ENCODE measurements around the gene GRAMD1B.
A peak's percentile ranks its signal among the peaks of the same experiment; 100 is the strongest.
"Not testable (repeated sequence)": the region's sequence is repeated elsewhere in the genome, so short reads cannot be mapped to it uniquely, and the experiment has no call there.

Gene GRAMD1B

DNA sequence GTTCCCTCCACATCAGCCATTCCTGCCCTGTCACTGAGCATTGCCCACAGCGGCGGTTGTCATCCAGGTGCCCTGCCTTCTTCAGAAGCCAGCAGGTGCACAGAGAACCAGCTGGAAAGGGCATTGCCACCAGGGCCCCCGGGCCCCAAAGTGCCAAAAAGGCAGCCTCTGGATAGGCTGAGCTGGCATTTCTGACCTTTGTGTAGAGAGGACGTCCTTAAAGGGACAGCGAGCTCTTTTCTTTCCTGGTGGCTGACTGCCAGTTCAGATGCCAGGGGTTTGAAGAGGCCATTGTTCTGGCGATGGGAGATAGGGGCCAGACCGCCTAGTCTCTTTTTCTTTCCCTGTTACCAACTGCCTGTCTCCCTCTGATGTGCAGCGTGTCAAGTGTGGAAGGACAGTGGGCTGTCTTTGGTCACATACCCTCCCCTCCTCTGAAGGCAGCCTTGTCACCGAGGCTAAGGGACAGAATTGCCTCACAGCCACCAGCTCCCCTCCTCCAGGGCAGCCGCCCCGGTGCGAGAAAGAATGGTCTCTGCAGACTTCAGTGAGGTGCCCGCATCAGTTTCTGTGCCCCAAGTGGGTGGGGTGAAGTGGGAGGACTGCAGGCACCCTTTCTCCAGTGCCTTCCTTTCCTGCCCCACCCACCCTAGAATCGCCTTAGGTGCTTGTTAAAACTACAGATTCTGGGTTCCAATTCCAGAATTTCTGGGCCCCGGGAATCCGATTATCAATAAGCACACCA, 114.7 kb downstream of the GRAMD1B start:
- no peak for DNase-seq

DNA sequence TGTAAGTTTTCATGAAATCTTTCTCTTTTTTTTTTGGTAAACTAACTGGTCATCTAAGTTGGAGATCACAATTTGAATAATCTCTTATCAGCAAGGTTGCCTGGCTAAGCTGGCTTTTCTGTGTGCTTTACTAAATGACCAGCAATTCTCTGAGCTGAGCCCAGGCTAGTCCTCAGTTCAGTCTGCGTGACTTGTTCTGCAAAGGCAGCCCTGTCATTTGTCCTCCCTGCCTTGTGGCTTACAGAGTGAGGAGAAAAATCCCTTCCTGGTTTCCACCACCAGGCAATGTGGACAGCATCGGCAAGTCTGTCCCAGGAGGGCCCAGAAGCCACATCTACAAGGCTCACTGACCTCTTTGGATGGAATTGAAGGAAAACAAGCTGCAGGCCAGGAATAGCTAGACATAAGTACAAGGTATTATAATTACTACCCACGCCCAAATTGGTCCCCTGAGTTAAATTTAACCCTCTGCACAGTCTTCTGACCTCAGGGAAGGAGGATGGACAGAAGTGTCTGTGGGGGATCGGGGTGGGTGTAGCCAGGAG, 115.7 kb downstream of the GRAMD1B start:
- no peak for DNase-seq

DNA sequence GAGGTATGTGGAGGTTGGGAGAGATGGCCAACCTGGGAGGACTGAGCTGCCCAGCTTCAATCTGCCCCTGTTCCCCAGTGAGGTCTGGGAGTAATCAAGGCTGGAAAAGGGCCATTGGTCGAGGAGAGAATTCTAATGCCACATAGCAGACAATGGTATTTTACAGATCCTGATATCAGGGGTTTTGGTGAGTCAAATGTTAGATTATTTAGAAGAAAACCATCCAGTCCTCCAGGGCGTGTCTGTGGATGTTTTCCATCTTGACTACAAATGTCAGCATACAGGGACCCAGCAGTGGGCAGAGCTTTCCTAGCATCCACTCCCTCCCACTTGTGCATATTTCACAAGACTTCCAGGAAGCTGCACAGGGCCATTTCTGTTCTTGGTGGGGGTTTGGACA, 116.4 kb downstream of the GRAMD1B start:
- DNase-seq = no peak

DNA sequence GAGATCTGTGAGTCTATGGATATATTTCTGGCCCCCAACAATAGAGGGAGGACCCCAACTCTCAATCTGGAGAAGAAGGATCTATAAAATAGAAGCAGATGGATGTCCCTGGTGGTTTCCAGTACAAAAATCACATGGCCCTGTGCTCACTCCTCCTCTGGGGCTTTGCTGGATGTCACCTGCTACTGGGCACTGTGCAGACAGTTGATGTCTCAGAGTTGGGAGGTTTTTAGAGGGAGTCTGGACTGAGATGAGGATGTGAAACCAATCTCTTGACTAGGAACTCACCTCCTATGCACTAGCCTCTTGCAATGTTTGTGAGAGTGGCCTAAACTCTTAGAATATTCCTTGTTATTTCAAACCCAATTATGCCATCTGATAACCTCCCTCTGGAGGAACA, 117.1 kb downstream of the GRAMD1B start:
- DNase-seq = no peak

DNA sequence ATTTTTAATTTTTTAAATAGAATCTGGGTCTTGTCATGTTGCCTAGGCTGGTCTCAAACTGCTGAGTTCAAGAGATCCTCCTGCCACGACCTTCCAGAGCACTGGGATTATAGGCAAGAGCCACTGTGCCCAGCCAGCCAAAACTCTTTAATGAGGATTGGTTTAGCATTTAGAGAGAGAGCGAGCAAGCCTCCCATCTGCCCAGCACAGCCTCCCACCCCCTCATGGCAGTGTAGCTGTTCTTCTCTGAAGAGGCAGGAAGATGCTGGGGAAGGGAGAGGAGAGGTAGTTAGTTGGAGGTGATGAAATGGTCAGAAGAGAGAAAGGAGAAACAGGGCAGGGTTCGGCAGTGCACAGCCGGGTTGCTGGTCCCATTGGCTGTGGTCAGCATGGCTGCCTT, 118.7 kb downstream of the GRAMD1B start:
- no peak for DNase-seq

DNA sequence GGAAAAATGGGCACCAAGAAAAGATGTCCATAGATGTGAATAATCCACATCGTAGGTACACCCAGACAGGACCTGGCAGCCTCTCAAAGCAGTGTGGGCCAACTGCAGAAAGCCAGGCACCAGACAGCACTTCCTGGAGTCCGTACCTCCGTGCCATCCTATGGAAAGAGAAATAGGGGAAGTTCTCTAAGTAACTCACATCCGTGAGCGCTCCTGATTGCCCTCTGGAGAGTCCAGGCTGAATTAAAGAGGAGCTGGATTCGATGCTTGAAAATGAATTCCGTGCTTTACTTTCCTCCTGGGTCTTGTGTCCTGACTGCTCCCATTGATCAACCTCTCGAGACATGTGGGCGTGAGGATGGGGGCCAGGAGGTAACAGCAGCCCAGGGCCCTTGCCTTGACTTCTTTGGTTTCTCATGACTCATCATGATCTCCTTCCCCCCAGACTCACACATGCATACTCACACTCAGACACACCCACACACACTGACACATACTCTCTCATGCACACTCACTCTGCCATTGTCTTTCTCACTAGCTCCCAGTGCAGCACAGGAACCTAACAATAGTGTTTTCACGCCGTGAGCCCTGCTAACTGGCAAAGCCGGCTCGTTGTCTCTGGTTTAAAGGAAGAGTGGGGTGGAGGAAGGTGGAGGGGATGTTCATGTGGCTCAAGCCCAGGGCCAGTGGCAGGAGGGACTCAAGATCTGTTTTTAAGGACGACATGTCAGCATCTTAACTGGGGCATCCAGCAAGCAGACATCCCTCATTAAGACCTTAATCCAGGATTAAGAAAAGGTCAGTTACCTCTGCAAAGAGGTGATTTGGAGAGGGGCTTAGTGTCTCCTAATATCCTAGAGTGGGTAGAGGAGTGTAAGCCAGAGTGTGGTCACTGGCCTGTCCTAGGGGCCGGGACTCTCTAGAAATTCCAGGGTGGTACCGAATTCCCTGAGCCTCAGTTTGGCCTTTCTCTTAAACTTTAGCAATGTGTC, 120.2 kb downstream of the GRAMD1B start:
- DNase-seq = peak in 1 of 2 experiments; percentile 9

DNA sequence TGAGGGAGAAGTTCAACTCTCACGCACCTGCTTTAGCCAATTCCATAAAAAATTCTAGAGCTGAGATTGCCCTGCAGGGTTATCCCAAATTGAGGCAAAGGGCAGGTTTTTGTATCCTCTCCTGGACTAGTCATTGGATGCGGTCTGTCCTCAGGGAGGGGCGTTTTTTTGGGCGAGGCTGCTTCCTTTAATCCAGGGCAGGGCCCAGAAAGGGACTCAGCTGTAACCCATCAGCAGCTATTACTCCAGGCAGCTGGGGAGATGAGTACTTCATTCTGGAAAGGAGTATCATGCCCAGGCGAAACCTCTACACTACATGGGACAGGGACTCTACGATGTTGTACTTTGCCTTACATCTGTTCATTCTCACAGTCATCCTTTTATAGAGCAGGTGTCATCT, 121.0 kb downstream of the GRAMD1B start:
- no peak for DNase-seq

DNA sequence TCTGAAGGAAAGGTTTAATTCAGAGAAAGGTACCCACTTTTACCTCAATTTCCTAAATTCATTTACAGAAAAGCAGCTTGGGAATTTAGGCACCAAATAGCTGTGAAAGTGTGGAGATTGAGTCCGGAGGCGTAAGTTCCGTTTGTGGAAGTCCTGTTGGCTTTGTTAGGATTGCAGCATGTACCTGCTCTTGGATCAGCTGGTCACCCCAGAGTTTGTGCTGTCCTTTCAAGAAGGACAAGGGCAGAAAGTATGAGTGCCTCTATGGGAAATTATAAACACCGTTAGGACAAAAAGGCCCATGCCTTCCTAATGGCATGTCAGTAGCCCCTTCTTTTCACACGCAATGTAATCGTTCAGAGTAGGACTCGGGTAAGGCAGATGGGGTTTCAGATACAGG, 126.6 kb downstream of the GRAMD1B start:
- DNase-seq = no peak

DNA sequence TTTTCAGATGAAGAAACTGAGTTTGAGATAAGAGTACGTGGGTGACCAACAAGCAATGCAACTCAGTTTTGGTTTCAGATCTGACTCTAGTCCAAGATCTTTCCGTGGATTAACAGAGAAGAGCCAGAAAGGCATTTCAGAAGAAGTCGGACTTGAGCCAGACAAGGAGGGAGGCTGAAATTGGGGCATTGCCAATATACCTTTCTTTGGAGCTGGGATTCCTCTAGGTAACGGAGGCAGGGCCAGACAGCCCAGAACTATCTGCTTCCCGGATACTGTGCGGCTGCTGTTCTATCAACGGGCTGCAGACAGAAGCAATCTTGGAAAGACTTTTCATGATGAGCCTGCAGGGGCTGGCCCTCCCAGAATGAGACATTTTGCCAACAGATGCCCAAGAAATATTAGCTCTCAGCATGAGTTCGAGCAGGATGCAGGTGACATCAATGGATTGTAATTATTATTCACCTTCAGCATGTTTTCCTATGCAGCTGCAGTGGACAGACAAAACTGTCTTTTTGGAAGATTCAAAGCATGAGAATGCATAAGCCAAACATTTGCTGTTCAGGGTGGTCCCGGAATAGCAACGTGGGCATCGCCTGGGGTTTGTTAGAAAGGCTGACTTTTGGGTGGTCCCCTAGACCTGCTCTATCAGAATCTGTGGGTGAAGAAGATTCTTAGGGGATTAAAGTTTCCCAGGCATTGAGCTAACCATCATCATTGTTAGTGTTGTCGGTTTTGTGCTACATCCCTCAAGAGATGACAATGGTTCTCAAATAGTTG, 128.7 kb downstream of the GRAMD1B start:
- no peak for DNase-seq

DNA sequence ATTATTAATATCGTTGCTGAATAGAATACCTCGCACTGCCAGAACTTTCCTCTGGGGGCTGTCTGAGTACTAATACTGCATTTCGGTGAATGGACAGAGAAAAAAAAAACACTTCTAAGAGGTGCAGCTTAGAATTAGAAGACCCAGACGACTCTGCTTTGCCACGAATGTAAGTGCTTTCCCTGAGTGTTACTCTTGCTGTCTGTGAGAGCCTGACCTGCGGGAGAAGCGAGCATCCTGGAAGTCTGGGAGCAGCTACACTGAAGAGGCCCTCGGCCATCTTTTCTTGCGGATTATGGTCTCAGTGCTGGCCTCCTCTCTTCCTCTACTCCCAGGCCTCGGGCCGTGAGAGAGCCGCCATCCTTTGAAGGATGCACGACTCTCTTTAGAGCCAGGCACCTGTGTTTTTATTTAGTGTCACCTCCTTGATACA, 129.5 kb downstream of the GRAMD1B start:
- no peak for DNase-seq

DNA sequence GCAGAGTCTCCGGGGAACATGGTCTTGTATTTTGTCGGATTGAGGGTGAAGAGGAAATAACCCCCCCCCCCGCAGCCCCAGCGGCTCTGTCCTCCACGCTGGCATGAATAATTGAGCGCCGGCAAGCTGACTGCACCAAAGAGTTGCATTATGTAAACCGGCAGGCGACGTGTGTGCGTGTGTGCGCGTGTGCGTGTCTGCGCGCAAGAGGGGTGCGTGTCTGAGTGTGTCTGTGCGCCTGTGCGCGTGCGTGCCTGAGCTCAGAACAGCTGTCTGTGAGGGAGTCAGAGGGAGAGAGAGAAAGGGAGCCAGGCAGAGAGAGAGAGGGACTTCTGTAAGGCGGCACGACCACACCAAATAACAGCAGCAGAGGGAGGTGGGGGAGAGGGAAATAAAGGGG, 129.9 kb downstream of the GRAMD1B start:
- peak; percentile 6 to 24 for DNase-seq

DNA sequence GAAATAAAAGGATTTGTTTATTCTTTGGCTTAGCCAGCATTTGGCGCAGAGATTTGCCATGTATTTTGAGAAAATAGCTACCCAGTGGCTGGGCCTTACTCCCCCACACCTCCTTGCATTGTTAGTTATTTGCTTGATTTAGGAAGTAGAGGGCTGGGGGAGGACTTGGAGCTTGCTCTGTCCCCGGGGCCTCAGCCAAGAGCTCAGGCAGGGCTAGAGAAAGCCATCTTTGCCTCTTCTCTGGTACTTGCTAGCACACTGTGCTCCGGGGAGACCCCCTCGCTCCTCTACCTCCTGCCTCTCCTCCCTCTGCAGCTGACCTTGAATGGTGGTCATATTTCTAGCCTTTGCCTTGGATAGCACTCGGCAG, 131.3 kb downstream of the GRAMD1B start:
- no peak for DNase-seq

DNA sequence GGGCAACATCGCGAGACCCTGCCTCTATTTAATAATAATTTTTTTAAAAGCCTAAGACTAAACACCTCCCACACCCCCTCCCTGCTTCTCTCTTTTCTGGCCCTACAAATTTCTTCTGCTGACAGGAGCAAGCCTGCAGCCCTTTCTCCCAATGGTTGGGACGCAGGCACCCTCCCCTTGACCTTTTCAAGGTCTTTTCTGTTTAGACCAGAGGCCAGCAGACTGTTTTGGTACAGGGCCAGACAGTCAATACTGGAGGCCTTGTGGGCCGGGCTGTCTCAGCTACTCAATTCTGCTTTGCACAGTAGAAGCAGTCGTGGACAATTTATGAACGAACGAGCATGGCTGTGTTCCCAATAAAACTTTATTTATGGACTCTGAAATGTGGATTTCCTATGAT, 132.1 kb downstream of the GRAMD1B start:
- DNase-seq = no peak

DNA sequence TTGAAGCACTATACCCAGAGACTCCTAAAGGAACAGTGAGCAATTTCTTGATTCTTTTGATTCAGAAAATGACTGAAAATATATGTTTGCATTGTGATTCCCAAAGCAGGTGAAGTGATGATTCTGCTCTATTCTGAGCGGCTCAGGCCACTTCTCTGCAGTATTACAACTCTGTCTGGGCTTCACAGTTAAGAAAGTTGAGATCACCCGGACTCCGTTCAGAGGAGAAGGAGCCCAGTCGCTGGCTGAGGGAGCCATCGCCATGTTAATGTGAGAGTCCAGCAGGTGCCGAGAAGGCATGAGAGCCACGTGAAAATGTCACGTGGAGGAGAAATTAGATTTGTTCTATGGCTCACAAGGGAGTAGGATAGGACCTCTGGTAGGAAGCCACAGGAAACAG, 132.8 kb downstream of the GRAMD1B start:
- no peak for DNase-seq

DNA sequence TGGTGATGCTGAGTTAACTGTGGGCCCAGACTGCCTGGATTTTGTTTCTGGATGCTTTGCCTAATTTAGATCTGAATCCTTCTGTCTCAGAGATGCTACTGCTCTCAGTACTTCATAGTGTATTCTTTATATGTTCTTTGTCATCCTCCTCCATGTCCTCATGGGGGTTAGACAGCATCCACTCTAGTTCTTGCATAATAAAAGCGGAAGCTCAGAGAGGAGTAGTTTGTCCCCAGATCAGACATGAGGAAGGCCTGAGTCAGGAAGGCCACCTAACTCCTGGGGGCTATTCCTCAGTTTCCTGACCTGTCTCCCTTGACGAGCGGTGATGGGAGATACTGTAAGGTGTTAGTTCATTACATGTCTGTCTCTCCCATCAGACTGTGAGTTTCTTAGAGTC, 134.2 kb downstream of the GRAMD1B start:
- DNase-seq = no peak

DNA sequence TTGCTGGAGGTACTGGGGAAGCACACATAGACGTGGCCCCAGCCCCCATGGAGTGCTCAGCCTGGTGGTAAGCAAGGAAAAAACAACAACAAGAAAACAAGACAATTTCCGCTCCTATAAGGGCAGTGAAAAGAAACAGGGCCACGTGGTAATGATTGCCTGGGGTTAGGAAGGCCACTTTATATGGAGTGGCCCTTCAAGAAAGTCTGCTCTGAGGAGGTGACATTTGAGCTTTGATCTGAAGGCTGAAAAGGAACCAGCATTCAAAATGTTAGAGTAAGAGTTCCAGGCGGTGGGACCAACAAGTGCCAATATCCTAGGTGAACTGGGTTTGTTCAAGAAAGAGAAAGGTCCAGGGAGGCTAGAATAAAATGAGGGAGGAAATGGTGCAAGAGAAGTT, 136.8 kb downstream of the GRAMD1B start:
- no peak for DNase-seq

DNA sequence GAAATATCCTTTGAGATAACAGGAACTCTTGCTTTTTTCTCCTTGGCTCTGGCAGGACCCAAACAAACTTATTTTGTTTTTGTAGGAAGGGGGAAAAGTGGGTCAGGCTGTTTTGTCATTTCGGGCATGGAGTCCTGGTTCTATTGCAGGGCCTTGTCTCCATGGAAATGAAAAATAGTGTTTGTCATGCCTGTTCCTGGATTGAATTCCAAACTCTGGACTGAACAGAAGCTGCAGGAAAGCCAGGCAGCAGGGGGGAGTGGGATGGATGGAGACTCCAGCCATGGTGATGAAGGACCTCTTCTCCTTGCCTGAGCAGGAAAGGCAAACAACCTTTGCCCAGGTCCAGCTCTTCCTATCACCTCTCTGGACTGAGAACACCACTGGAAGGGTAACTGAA, 137.4 kb downstream of the GRAMD1B start:
- no peak for DNase-seq

DNA sequence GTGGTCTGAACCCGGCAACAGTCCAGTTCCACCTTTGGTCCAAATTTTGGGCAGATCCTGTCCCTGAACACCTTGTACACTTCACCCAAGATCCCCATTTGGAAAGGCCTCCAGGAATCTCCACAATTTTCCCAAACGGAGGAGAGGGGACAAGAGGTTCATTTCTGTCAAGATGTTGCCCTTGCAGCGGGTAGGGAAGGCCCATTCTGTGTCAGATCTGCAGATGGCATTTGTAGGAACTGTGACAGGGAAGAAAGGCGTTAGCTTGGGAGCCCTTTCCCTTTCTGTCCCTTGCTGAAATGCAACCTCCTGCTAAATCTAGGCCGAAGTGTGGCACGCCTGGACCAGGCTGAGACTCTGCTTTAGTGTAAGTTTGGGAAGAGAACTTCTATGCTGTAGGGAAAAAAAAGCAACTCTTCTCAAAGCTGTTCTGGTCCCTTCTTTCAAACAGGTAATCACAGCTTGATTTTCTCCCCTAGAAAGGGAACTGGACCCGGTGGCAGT, 138.3 kb downstream of the GRAMD1B start:
- DNase-seq = no peak

DNA sequence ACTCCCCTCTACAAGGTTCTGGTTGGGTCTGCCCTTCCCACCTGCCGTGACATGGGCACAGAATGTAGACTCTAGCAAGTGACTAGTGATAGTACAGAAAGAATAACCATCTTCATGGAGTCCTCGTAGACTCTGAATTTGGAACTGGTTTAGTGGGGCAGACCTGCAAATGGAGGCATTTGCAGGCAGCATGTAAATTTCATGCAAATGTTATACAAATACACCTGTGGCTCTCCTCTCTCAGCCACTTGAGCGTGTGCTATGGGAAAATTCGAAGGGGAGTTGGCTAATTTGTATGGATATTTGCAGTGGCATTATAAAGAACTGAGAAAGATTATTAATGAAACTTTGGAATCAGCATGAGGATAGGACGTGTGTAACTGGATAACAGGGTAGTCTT, 139.3 kb downstream of the GRAMD1B start:
- DNase-seq = no peak

DNA sequence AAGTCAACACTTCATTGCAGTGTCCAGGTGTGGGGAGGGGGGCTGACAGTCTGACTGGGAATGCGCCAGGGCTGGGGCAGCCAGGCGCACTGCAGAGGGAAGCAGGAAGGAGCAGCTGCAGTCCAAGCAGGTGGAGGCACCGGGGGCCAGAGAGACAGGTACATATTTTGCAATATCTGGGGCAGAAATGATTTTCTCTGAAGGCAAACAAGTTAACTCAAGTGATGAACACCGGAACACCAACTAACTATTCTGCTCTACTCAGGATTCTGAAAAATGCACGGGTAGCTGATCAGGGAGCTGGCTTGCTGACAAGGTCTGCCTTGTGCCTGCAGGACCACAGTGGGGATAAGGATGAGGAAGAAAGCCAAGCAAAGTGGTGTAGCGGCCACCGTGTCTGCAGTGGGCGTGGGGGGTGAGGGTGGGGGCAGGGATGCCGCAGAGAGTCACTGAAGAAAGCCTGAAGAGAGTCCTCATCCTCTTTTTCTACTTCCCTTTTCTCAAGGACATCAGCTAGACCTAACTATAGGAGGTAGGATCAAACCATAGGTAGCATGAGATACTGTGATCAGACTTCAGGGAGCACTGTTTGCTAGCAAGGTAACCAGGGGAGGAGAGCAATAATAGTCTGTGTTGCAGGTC, 141.0 kb downstream of the GRAMD1B start:
- DNase-seq = no peak

DNA sequence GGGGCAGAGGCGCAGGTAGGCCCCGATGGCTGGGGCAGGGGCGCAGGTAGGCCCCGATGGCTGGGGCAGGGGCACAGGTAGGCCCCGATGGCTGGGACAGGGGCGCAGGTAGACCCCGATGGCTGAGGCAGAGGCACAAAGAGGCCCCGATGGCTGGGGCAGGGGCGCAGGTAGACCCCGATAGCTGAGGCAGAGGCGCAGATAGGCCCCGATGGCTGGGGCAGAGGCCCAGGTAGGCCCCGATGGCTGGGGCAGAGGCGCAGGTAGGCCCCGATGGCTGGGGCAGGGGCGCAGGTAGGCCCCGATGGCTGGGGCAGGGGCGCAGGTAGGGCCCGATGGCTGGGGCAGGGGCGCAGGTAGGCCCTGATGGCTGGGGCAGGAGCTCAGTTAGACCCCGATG, 142.7 kb downstream of the GRAMD1B start:
- DNase-seq = not testable (repeated sequence)

DNA sequence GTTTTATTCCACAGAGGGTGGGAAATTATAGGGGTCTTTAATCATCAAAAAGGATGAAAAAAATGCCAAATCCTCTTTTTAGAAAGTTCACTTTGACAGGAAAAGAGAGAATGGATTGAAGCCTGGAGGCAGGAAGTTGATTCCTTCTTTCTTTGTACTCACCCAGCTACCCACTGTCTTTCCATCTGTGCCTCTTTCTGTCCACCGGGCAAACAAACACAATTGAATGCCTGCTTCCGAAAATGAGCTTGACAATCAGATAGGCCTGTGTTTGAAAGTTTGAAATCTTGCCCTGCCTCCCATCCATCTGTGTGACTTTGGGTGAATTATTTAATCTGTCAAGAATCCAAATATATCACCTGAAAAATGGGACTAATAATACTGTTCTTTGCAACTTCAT, 143.2 kb downstream of the GRAMD1B start:
- no peak for DNase-seq
